A673 (cell line): ENCODE measurements around the gene ARHGAP24. TPM values are rescaled to one million over a fixed set of nuclear protein-coding genes. Genes with fewer than 3 reads are reported as not detected.

Source experiments
- BruUV-seq: library from RNA; stranded (reverse); fragments of 400-500 nt; replicated peaks from 2 replicates; lab custom pipeline; 2021; lab: Mats Ljungman, UMichigan
- CTCF ChIA-PET: fragments of 300-600 bp; sonication (Branson Sonifier 250); formaldehyde crosslinking; loops from one replicate; lab custom pipeline; 2022; ENCODE audit warnings: antibody characterized with exemption; lab: Charles Lee
- POLR2A ChIA-PET: fragments of 300-600 bp; sonication (Branson Sonifier 250); formaldehyde crosslinking; loops from one replicate; lab custom pipeline; 2022; ENCODE audit warnings: antibody characterized with exemption; ENCODE audit not compliant: low non-redundant PET; lab: Charles Lee
- DNase-seq: peaks from one replicate; pipeline ENCODE4 v3.0.0-alpha.2; 2015; ENCODE audit warnings: low spot score
- H3K27ac ChIP-seq: fragments of 200-600 bp; sonication (generic); 2 replicates; pipeline ENCODE4 v1.5.1; 2016; ENCODE audit warnings: mixed run types, low read depth, mild to moderate bottlenecking, mixed read lengths, antibody characterized with exemption, low read length; ENCODE audit not compliant: poor library complexity, severe bottlenecking
- H3K27me3 ChIP-seq: fragments of 200-600 bp; sonication (generic); replicated peaks from 2 replicates; pipeline ENCODE4 v1.6.1; 2017; ENCODE audit warnings: mixed run types, low read depth, mild to moderate bottlenecking, mixed read lengths, antibody characterized with exemption, low read length; ENCODE audit not compliant: insufficient read depth, poor library complexity
- H3K36me3 ChIP-seq: fragments of 200-600 bp; sonication (generic); 2 replicates; pipeline ENCODE4 v1.6.1; 2016; ENCODE audit warnings: mixed run types, mild to moderate bottlenecking, mixed read lengths, antibody characterized with exemption, low read length; ENCODE audit not compliant: insufficient read depth, poor library complexity, severe bottlenecking
- H3K4me1 ChIP-seq: fragments of 200-600 bp; sonication (generic); 2 replicates; pipeline ENCODE4 v1.6.1; 2017; ENCODE audit warnings: mixed run types, mild to moderate bottlenecking, mixed read lengths, antibody characterized with exemption, low read length; ENCODE audit not compliant: insufficient read depth, poor library complexity, severe bottlenecking
- H3K4me3 ChIP-seq: fragments of 200-600 bp; sonication (generic); 2 replicates; pipeline ENCODE4 v1.5.1; 2016; ENCODE audit warnings: low read depth, mixed run types, mild to moderate bottlenecking, mixed read lengths, low read length; ENCODE audit not compliant: poor library complexity, severe bottlenecking
- H3K9me3 ChIP-seq: fragments of 200-600 bp; sonication (generic); 2 replicates; pipeline ENCODE4 v1.6.1; 2016; ENCODE audit warnings: mixed run types, low read depth, mild to moderate bottlenecking, mixed read lengths, antibody characterized with exemption, low read length; ENCODE audit not compliant: poor library complexity, severe bottlenecking
- EZH2 ChIP-seq: fragments of 200-600 bp; sonication (generic); IDR thresholded peaks from 2 replicates; pipeline ENCODE4 v1.6.1; 2017; ENCODE audit warnings: borderline replicate concordance, low read depth, mild to moderate bottlenecking, mixed read lengths, antibody characterized with exemption, low read length; ENCODE audit not compliant: poor library complexity, severe bottlenecking
- intact Hi-C: fragments of 100-400 bp; cut with micrococcal nuclease; formaldehyde crosslinking; loops from one replicate; pipeline ENCODE4 v1.10.0; 2022; ENCODE audit not compliant: unreplicated experiment
- total RNA-seq: library from RNA; stranded (reverse); gene quantifications from 2 replicates; pipeline ENCODE4 v1.2.3, GENCODE V29; 2021
- TF ChIP-seq, protein P1 (sequence below): fragments of 300-800, 200-600 bp; sonication (generic); conservative IDR thresholded peaks from 2 replicates; pipeline ENCODE4 v1.5.1; 2017; ENCODE audit warnings: low read depth, mild to moderate bottlenecking, antibody characterized with exemption, low read length, moderate library complexity, mixed read lengths

The ARHGAP24 gene
- total RNA-seq, 1 experiment from 2014 or later = 5.8 TPM

DNA sequence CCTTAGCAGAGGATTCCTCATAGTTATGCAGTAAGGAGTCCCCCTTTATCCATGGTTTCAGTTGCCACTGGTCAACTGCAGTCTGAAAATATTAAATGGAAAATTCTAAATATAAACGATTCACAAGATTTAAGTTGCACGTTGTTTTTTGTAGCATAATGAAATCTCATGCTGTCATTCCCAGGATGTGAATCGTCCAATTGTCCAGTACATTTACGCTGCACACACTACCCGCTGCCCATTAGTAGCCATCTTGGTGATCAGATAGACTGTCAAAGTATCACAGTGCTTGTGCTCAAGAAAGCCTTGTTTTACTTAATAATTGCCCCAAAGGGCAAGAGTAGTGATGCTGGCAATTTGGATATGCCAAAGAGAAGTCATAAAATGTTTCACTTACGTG lies 450.1 kb downstream of the ARHGAP24 start:
- Histone ChIP-seq H3K27ac (no peak overlapping the region), H3K9me3 (no peaks in the 10 kb centered on the region), H3K4me1 (no peaks in the 10 kb centered on the region), H3K36me3 (no peaks in the 10 kb centered on the region), H3K27me3 (no peaks in the 10 kb centered on the region), H3K4me3 (no peak overlapping the region)
- POLR2A ChIA-PET = no interaction called here
- intact Hi-C loops = no loop called here
- DNase-seq = no peak
- CTCF ChIA-PET = no interaction called here
- no TSS peak for BruUV-seq
- TF ChIP-seq EZH2 = no peak
- TF ChIP-seq, protein P1, sequence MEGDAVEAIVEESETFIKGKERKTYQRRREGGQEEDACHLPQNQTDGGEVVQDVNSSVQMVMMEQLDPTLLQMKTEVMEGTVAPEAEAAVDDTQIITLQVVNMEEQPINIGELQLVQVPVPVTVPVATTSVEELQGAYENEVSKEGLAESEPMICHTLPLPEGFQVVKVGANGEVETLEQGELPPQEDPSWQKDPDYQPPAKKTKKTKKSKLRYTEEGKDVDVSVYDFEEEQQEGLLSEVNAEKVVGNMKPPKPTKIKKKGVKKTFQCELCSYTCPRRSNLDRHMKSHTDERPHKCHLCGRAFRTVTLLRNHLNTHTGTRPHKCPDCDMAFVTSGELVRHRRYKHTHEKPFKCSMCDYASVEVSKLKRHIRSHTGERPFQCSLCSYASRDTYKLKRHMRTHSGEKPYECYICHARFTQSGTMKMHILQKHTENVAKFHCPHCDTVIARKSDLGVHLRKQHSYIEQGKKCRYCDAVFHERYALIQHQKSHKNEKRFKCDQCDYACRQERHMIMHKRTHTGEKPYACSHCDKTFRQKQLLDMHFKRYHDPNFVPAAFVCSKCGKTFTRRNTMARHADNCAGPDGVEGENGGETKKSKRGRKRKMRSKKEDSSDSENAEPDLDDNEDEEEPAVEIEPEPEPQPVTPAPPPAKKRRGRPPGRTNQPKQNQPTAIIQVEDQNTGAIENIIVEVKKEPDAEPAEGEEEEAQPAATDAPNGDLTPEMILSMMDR = no peak

DNA sequence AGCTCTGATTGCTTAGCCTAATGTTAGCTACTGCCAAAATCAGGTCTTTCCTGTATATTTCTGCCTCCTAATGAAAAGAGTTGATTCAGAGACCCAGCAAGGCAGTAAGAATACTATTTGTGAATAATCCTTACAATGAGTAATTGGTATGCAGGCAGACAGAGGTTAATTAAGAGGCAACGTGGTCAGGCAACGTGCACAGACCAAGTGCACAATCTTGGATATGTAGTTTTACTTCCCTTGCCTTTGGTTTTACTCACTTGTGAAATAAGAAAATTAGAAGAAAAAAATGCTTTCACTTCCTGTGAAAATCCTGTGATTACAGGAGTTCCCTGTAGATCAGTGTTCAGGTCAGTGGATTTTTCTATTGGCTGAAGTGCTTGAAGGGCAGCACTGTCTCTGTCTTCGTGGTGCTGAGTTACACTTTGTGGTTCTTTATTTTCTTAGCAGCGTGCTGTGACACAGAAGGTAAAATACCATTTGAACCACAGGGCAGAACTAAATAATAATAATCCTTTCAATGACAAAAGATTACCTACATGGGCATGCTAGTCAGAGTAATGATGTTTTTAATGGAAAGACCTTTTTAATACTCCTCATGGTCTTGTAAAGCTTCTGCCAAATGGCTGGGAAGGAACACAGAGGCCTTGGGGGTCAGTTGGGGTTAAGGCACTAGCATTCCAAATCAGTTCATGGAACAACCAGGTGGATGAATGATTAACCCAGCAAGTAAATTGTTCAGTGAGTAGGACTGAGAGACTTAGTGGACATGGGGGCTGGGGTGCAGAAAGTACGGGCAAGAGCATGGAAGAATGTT lies 454.0 kb downstream of the ARHGAP24 start:
- Histone ChIP-seq H3K27ac (no peak overlapping the region), H3K4me1 (no peaks in the 10 kb centered on the region), H3K27me3 (no peaks in the 10 kb centered on the region), H3K4me3 (no peak overlapping the region), H3K36me3 (no peaks in the 10 kb centered on the region), H3K9me3 (no peaks in the 10 kb centered on the region)
- TF ChIP-seq, protein P1 = no peak
- no peak for TF ChIP-seq EZH2
- no TSS peak for BruUV-seq
- CTCF ChIA-PET = no interaction called here
- DNase-seq = no peak
- POLR2A ChIA-PET = no interaction called here
- intact Hi-C loops = no loop called here

DNA sequence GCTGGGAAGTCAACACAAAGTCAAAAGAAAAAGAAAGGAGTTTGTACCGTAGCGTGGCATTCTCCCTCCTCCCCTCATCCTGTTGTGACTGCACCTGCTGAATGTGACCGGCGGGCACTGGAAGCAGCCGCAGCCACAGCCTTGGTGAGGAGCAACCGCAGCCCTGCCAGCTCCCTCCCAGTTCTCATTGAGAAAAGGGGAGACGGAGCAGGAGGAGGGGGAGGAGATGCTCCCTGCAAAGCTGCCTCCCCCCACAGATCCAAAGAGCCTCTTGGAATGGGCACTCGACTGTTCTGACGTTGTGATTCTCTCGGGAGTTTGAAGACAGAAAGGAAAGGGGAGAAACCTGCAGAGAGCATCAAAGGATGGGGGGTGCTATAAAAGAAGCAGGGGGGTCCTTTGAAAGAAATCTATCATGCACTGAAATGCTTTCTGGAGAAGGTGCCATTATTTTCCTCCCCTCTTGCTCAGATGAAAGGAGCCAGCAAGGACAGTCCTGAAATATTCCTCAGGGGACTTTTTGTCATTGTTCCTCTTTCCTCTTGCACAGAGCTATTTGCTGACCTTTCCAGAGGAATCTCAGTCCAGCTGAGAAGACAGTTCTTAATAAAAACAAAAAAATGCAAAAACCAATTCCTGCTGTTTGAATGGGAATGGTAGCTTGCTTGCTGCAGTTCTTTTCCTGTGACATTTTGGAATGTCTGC lies 455.2 kb downstream of the ARHGAP24 start:
- no peak for DNase-seq
- Histone ChIP-seq H3K27ac (no peak overlapping the region), H3K36me3 (no peaks in the 10 kb centered on the region), H3K9me3 (no peaks in the 10 kb centered on the region), H3K27me3 (no peaks in the 10 kb centered on the region), H3K4me1 (no peaks in the 10 kb centered on the region), H3K4me3 (no peak overlapping the region)
- TF ChIP-seq, protein P1 = no peak
- TF ChIP-seq EZH2 = no peak
- POLR2A ChIA-PET = no interaction called here
- intact Hi-C loops = no loop called here
- no TSS peak for BruUV-seq
- CTCF ChIA-PET = no interaction called here
